ENCODE data around the gene CCDC85B.

The CCDC85B gene

DNA sequence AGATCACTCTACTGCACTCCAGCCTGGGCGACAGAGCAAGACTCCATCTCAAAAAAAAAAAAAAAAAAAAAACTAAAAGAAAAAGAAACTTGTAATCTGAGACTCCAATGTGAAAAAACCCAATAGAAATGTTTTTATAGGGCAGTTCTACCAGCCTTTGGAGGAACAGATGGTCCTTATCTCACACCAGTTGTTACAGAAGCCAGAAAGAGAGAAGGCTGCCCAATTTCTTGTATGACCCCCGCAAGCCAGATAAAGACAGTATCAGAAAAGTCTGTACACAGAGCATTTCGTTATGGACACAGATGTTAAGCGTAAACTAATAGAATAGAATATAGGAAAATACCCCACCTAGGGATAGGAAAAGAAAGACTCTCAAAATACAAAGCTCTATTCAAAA lies 43.5 kb downstream of the CCDC85B start:
- no peak for DNase-seq (ENCODE audit: low read depth)

DNA sequence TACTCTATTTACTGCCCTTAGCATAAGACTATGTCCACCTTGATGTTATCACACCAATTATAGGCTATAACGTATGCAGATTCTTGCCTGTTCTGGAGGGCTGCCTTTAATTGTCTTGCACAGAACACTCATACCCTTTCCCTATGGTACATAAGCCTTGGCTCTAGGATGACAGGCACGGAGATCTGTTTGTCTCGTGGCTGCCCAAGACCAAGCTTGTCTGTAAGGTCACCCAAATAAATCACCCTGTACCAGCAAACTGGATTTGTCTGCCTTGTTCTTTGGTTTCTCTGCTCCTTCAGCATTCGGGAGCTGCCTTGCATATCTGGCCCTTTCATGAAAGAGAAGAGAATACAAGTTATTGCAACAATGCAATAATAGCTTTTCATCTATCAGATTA lies 47.3 kb downstream of the CCDC85B start:
- no peak for DNase-seq (ENCODE audit: low read depth)

All from T follicular helper cell (primary cell).